Bronchial epithelial cell (primary cell): Measurements from ENCODE around the gene CXXC5. TPM values are rescaled to one million over a fixed set of nuclear protein-coding genes. Genes with fewer than 3 reads are reported as not detected.

ENCODE experiments used
- DNase-seq: peaks from one replicate; pipeline ENCODE4 v3.0.0-alpha.2; 2010; ENCODE audit warnings: low read depth
- FAIRE-seq: peaks from 2 replicates; lab custom pipeline; 2011; peaks lifted over from hg19 to GRCh38; lab: Jason Lieb, UNC
- H3K27me3 ChIP-seq: 2 replicates; pipeline ENCODE4 v1.5.1; 2011; ENCODE audit warnings: low read length; ENCODE audit not compliant: control insufficient read depth, insufficient read depth
- H3K36me3 ChIP-seq: 2 replicates; pipeline ENCODE4 v1.5.1; 2011; ENCODE audit warnings: low read length; ENCODE audit not compliant: control insufficient read depth, insufficient read depth
- H3K4me3 ChIP-seq: 2 replicates; pipeline ENCODE4 v1.5.1; 2011; ENCODE audit warnings: mild to moderate bottlenecking, low read depth, low read length, control low read depth
- CTCF ChIP-seq: IDR thresholded peaks from 2 replicates; pipeline ENCODE4 v1.5.1; 2011; ENCODE audit warnings: mild to moderate bottlenecking, moderate library complexity, low read length, control low read depth, inconsistent platforms; ENCODE audit not compliant: insufficient read depth, severe bottlenecking
- total RNA-seq: library from RNA; depleted of rRNA; stranded (reverse); fragments of >200 nt; gene quantifications from 2 replicates; pipeline ENCODE4 v1.2.1, GENCODE V29; 2014

Gene CXXC5
- total RNA-seq, 1 donor from 2014 or later, result 6.1 TPM

- no peak overlapping the region for H3K4me3 ChIP-seq
- peaks cover 7% of the 10 kb centered on the region for H3K27me3 ChIP-seq
- no peak for FAIRE-seq
- H3K36me3 ChIP-seq, result no peaks in the 10 kb centered on the region
- TF ChIP-seq CTCF, result no peak
- no peak for DNase-seq
Measured at GRCh38 chr5:139707445-139708003, 59.4 kb downstream of the CXXC5 start.

DNA sequence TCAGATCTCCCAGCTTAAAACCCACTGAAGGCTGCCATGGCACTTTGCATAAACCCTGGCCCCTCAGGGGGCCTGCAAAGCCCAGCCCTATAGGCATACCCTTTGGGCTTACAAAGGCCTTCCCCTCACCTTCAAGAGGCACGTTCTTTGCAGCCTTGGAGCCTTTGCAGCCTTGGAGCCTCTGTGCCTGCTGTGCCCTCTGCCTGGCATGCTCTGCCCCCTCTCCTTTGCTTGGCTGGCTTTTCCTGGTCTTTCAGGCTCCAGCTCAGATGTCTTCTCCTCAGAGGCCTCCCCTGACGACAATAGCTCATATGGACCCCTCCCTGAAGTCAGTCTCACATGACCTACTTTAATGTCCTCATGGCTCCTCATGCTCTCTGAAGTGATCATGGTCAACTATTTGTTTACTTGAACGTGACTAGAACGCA is 60.3 kb downstream of the CXXC5 start:
- peaks cover 9% of the 10 kb centered on the region for H3K27me3 ChIP-seq
- FAIRE-seq, result no peak
- DNase-seq, result no peak
- TF ChIP-seq CTCF, result no peak
- H3K36me3 ChIP-seq, result no peaks in the 10 kb centered on the region
- H3K4me3 ChIP-seq, result no peak overlapping the region

GRCh38 chr5:139708877-139709581 is 60.9 kb downstream of the CXXC5 start:
- DNase-seq, result peak; percentile 28
- Histone ChIP-seq H3K36me3 (no peaks in the 10 kb centered on the region), H3K4me3 (no peak overlapping the region), H3K27me3 (peaks cover 7% of the 10 kb centered on the region)
- TF ChIP-seq CTCF, result no peak
- FAIRE-seq, result no peak

GRCh38 chr5:139709582-139710318 is 61.6 kb downstream of the CXXC5 start:
- H3K36me3 ChIP-seq, result no peaks in the 10 kb centered on the region
- no peak overlapping the region for H3K4me3 ChIP-seq
- TF ChIP-seq CTCF, result no peak
- no peak for DNase-seq
- peaks cover 7% of the 10 kb centered on the region for H3K27me3 ChIP-seq
- FAIRE-seq, result no peak

DNA sequence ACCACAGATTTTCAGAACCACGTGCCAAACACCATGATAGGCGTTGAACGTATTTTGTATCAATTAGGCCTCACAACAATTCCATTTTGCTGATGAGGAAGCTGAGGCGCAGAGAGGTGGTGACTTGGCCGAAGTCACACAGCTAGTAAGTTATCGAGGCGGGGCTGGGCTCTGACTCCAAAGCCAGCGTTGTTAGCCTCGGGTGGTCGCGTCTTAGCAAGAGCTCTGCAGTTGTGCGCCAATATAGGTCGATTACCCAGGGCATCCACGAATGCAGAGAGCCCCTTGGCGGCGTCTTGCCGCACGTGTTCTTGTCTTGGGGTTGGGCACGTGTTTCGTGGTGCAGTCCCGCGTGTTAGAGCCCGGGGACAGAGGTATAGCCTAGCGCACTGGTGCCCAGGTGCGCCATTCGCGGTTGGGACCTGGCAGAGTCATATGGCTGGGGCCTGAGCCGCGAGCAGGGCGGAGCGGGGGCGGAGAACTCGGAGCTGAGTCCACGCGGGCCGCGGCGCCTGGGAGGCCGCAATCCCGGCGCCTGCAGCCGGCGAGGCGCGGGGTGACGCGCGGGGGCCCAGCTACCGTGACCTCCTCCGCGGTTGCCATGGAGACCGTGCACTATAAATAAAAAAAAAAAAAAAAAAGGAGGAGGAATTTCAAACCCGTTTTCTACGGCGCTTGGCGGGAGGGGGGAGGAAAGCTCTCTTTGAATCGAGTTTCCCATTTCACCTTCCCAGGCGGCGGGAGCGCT is 62.3 kb downstream of the CXXC5 start:
- Histone ChIP-seq H3K4me3 (peak overlapping the region; percentile 24), H3K36me3 (no peaks in the 10 kb centered on the region), H3K27me3 (peaks cover 7% of the 10 kb centered on the region)
- TF ChIP-seq CTCF, result no peak
- DNase-seq, result no peak
- no peak for FAIRE-seq
